ENCODE data around the gene LEKR1.

The LEKR1 gene

DNA sequence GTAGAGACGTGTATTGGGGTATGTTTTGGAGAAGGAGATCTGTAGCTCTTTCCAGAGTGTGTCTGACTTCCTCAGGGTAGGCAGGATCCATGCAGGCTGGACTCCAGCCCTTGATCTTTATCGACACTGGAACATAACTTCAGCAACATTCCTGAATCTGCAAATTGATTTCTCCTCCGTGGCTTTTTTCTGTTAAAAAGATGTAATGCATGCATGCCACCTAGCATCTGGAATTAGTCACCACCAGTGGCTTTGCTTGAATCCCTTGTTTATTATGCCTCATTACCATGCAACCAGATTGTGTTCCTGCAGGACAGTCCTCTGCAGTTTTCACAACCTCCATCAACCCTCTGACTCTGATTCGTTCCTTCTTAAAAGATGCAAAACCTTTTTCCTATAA lies 247.7 kb downstream of the LEKR1 start:
- TF ChIP-seq, protein P1, sequence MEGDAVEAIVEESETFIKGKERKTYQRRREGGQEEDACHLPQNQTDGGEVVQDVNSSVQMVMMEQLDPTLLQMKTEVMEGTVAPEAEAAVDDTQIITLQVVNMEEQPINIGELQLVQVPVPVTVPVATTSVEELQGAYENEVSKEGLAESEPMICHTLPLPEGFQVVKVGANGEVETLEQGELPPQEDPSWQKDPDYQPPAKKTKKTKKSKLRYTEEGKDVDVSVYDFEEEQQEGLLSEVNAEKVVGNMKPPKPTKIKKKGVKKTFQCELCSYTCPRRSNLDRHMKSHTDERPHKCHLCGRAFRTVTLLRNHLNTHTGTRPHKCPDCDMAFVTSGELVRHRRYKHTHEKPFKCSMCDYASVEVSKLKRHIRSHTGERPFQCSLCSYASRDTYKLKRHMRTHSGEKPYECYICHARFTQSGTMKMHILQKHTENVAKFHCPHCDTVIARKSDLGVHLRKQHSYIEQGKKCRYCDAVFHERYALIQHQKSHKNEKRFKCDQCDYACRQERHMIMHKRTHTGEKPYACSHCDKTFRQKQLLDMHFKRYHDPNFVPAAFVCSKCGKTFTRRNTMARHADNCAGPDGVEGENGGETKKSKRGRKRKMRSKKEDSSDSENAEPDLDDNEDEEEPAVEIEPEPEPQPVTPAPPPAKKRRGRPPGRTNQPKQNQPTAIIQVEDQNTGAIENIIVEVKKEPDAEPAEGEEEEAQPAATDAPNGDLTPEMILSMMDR (IDR thresholded peaks at IDR 0.05), result no peak
- no peak for TF ChIP-seq ZFX (IDR thresholded peaks at IDR 0.05; ENCODE audit: borderline replicate concordance)
- no peak overlapping the region for H3K27ac ChIP-seq

DNA sequence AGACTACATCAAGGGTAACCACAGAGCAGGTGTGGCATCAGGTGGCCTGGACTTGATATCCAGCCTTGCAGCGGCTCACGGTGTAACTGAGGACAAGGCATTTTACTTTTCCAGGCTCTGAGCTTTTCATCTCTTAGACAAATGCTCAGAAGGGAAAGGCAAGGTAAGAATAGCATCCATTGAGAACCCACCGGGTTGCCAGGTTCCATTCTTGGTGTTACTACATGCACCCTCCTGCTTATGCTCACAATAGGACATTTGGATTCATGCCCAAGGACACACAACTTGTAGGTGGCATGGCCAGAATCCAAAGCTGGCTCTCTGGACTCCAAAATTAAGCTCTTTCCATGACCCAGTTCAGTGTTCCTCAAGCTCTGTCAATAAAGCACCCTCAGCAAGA lies 248.3 kb downstream of the LEKR1 start:
- no peak overlapping the region for H3K27ac ChIP-seq
- TF ChIP-seq ZFX (IDR thresholded peaks at IDR 0.05; ENCODE audit: borderline replicate concordance), result no peak
- TF ChIP-seq, protein P1 (IDR thresholded peaks at IDR 0.05), result no peak

DNA sequence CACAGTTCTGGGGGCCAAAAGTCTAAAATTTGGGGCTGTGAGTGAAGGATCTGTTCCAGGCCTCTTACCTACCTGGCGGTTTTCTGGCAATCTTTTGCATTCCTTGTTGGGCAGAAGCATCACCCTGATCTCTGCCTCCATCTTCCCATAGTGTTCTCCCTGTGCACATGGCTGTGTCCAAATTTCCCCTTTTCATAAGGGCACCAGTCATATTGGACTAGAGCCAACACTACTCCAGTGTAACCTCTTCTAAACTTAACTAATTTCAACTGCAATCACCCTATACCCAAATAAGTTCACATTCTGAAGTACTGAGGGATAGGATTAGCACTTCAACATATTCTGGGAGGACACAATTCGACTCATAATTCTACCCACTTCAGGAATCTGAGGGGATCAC lies 248.8 kb downstream of the LEKR1 start:
- TF ChIP-seq ZFX (IDR thresholded peaks at IDR 0.05; ENCODE audit: borderline replicate concordance), result no peak
- TF ChIP-seq, protein P1 (IDR thresholded peaks at IDR 0.05), result no peak
- no peak overlapping the region for H3K27ac ChIP-seq

- H3K27ac ChIP-seq, result no peak overlapping the region
- no peak for TF ChIP-seq ZFX (IDR thresholded peaks at IDR 0.05; ENCODE audit: borderline replicate concordance)
- TF ChIP-seq, protein P1 (IDR thresholded peaks at IDR 0.05), result no peak
Observed at GRCh38 chr3:157075693-157076420, 249.7 kb downstream of the LEKR1 start.

GRCh38 chr3:157077565-157077991 lies 251.4 kb downstream of the LEKR1 start:
- no peak overlapping the region for H3K27ac ChIP-seq
- no peak for TF ChIP-seq ZFX (IDR thresholded peaks at IDR 0.05; ENCODE audit: borderline replicate concordance)
- TF ChIP-seq, protein P1 (IDR thresholded peaks at IDR 0.05), result no peak

DNA sequence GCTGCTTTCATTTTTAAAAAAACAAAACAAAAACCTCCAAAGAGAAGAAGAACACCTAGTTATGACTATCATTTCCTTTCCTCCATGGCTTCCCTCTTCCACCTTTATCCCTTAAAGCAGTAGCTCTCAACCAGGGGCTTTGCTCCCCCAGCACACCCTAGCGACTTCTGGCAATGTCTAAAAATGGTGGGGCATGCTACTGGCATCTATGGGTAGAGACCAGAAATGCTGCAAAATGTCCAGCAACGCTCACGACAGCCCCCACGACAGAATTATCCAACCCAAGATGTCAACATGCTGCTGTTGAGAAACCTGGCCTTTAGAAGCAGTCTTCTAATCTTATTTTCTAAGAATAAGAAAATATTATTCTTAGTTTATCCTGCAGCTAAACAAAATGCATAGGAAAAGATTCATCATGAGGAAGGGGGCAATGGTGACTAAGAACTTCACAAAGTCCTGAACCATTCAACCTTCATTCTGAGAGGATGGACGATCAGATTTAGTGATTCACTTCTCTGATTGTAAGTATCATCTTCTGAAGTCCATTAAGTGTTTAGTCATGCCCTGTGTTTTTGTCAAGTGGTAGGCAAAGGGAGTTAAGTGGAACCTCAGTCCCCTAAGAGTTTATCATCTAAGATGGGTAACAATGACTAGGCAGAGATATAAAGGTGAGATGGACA lies 252.1 kb downstream of the LEKR1 start:
- TF ChIP-seq ZFX (IDR thresholded peaks at IDR 0.05; ENCODE audit: borderline replicate concordance), result no peak
- TF ChIP-seq, protein P1 (IDR thresholded peaks at IDR 0.05), result no peak

GRCh38 chr3:157078811-157079185 lies 252.6 kb downstream of the LEKR1 start:
- no peak overlapping the region for H3K27ac ChIP-seq
- TF ChIP-seq, protein P1 (IDR thresholded peaks at IDR 0.05), result no peak
- TF ChIP-seq ZFX (IDR thresholded peaks at IDR 0.05; ENCODE audit: borderline replicate concordance), result no peak

More for the DNA sequence above, 252.1 kb downstream of the LEKR1 start:
- no peak overlapping the region for H3K27ac ChIP-seq

Measured in 22Rv1 (cell line).